OCI-LY7 (cell line): Measurements from ENCODE around the gene PDSS1. TPM values are rescaled to one million over a fixed set of nuclear protein-coding genes. Genes with fewer than 3 reads are reported as not detected.
"Not testable (repeated sequence)": the region's sequence is repeated elsewhere in the genome, so short reads cannot be mapped to it uniquely, and the experiment has no call there.

Source experiments
- BruUV-seq: library from RNA; stranded (reverse); fragments of 400-500 nt; replicated peaks from 2 replicates; lab custom pipeline; 2021; lab: Mats Ljungman, UMichigan
- CTCF ChIA-PET: fragments of 300-600 bp; sonication (Branson Sonifier 250); formaldehyde crosslinking; loops from one replicate; lab custom pipeline; 2022; ENCODE audit warnings: antibody characterized with exemption; ENCODE audit not compliant: unreplicated experiment; lab: Charles Lee
- POLR2A ChIA-PET: fragments of 300-600 bp; sonication (Branson Sonifier 250); formaldehyde crosslinking; loops from one replicate; lab custom pipeline; 2022; ENCODE audit warnings: antibody characterized with exemption; lab: Charles Lee
- DNase-seq: peaks from one replicate; pipeline ENCODE4 v3.0.0-alpha.2; 2015; ENCODE audit warnings: low spot score
- H2AFZ ChIP-seq: fragments of 200-600 bp; sonication (generic), shearing (Covaris generic); 2 replicates; pipeline ENCODE4 v1.6.1; 2014; ENCODE audit warnings: mild to moderate bottlenecking, antibody characterized with exemption, low read length, moderate library complexity
- H3K27ac ChIP-seq: fragments of 200-600 bp; sonication (generic); 2 replicates; pipeline ENCODE4 v1.5.1; 2014; ENCODE audit warnings: mixed run types, low read depth, mild to moderate bottlenecking, moderate library complexity, low read length, inconsistent platforms; ENCODE audit not compliant: poor library complexity, severe bottlenecking
- H3K36me3 ChIP-seq: fragments of 200-600 bp; sonication (generic); 2 replicates; pipeline ENCODE4 v1.6.1; 2014; ENCODE audit warnings: mild to moderate bottlenecking, antibody characterized with exemption, low read length, moderate library complexity, mixed read lengths; ENCODE audit not compliant: insufficient read depth
- H3K4me1 ChIP-seq: fragments of 200-600 bp; sonication (generic); 2 replicates; pipeline ENCODE4 v1.5.1; 2014; ENCODE audit warnings: mild to moderate bottlenecking, low read length; ENCODE audit not compliant: insufficient read depth, poor library complexity, severe bottlenecking
- H3K4me2 ChIP-seq: fragments of 200-600 bp; sonication (generic); 2 replicates; pipeline ENCODE4 v1.6.1; 2014; ENCODE audit warnings: mild to moderate bottlenecking, low read length
- H3K4me3 ChIP-seq: fragments of 200-600 bp; sonication (generic); 2 replicates; pipeline ENCODE4 v1.5.1; 2014; ENCODE audit warnings: mild to moderate bottlenecking, low read depth, low read length; ENCODE audit not compliant: poor library complexity, severe bottlenecking
- H3K79me2 ChIP-seq: fragments of 200-600 bp; sonication (generic); 2 replicates; pipeline ENCODE4 v1.6.1; 2016; ENCODE audit warnings: low read depth, mild to moderate bottlenecking, low read length, moderate library complexity, mixed read lengths; ENCODE audit not compliant: insufficient read depth
- H3K9me2 ChIP-seq: fragments of 200-600 bp; sonication (generic); 2 replicates; pipeline ENCODE4 v1.6.1; 2016; ENCODE audit warnings: mild to moderate bottlenecking, low read length, mixed read lengths; ENCODE audit not compliant: insufficient read depth
- H3K9me3 ChIP-seq: fragments of 200-600 bp; sonication (generic); 2 replicates; pipeline ENCODE4 v1.6.1; 2014; ENCODE audit warnings: mild to moderate bottlenecking, mixed run types, low read length, mixed read lengths
- H4K20me1 ChIP-seq: fragments of 200-600 bp; sonication (generic); 2 replicates; pipeline ENCODE4 v1.6.1; 2014; ENCODE audit warnings: mild to moderate bottlenecking, antibody characterized with exemption, low read length, moderate library complexity, mixed read lengths; ENCODE audit not compliant: insufficient read depth
- CTCF ChIP-seq: fragments of 200-600 bp; sonication (generic); conservative IDR thresholded peaks from 2 replicates; pipeline ENCODE4 v1.5.1; 2014; ENCODE audit warnings: mild to moderate bottlenecking, antibody characterized with exemption, low read length, moderate library complexity, mixed read lengths
- EZH2phosphoT487 ChIP-seq: fragments of 200-600 bp; sonication (generic); IDR thresholded peaks from 2 replicates; pipeline ENCODE4 v1.6.1; 2018; ENCODE audit warnings: low read depth, borderline replicate concordance, mild to moderate bottlenecking, mixed run types, antibody characterized with exemption, low read length, moderate library complexity, mixed read lengths
- intact Hi-C: fragments of 100-400 bp; cut with micrococcal nuclease; formaldehyde crosslinking; loops from one replicate; pipeline ENCODE4 v1.10.0; 2022; ENCODE audit not compliant: unreplicated experiment
- total RNA-seq, 2 experiments: library from RNA; depleted of rRNA in 1 of 2; stranded (reverse); fragments of >200 nt in 1 of 2; shearing (Covaris generic) in 1 of 2; gene quantifications; 2 replicates each; pipeline ENCODE4 v1.2.3, GENCODE V29; 2014 to 2022

Gene PDSS1
- total RNA-seq, 2 experiments from 2014 or later = 16.9 to 20.4 TPM

DNA sequence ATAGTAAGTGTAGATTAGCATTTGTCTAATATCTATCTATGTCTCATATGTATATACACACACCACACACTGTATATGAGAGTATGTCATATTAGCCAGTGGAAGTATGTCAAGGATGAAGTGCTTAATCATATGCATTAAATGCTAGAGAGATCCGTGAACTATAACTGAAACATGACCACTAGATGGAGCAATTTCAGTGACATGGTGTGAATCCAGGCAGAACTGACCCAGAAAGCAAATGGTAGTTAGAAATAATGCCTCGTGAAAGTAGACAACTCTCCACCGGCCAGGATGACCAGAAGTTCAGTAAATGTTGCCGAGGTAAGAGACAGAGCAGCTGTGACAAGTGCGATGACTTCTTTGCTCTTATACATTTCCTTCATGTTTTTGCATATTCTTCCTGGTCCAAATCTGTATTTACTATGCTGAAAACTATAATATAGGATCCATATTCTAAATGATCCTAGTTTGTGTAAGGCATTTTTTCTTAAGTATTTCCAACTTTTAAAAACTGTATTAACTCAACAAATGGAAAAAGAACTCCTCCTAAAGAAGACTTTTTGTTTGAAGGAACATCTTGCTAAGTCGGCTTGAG is 12.7 kb upstream of the PDSS1 start:
- peak; percentile 72 for DNase-seq
- H3K79me2 ChIP-seq, CTCF ChIA-PET, POLR2A ChIA-PET, H4K20me1 ChIP-seq, H3K9me2 ChIP-seq, H3K9me3 ChIP-seq, H3K4me3 ChIP-seq, H3K27ac ChIP-seq, BruUV-seq, H3K36me3 ChIP-seq: not testable (repeated sequence)
- Histone ChIP-seq H3K4me1 (peaks cover 13% of the 10 kb centered on the region), H3K4me2 (peak overlapping the region; percentile 50), H2AFZ (peak overlapping the region; percentile 84)
- intact Hi-C loops = loop anchor here (1.0 to 5.0 kb wide), 2 partner anchors 198 to 349 kb away; no protein-coding TSS in a partner anchor
- TF ChIP-seq CTCF = peak; percentile 81

GRCh38 chr10:26685441-26685840 is 12.1 kb upstream of the PDSS1 start:
- BruUV-seq = no TSS peak
- H2AFZ ChIP-seq = peak overlapping the region; percentile 84; the same call in 1 of the 2 replicates
- H3K4me2 ChIP-seq = no peak overlapping the region

More at GRCh38 chr10:26685441-26685840, 12.1 kb upstream of the PDSS1 start:
- Histone ChIP-seq H3K27ac (no peak overlapping the region), H4K20me1 (no peaks in the 10 kb centered on the region), H3K79me2 (no peaks in the 10 kb centered on the region), H3K4me3 (no peak overlapping the region), H3K9me3 (no peaks in the 10 kb centered on the region), H3K4me1 (peaks cover 13% of the 10 kb centered on the region), H3K36me3 (no peaks in the 10 kb centered on the region), H3K9me2 (no peaks in the 10 kb centered on the region)
- TF ChIP-seq EZH2phosphoT487 (no peak), CTCF (no peak)
- ChIA-PET CTCF (no interaction called here), POLR2A (interaction anchor here (0.7 to 1.1 kb wide), 2 partner anchors 12 to 195 kb away, joined by 3 to 5 read pairs; partner anchors contain the start of gene PDSS1)
- intact Hi-C loops = no loop called here
- no peak for DNase-seq
